Glutamatergic neuron (in vitro differentiated cells): ENCODE measurements around the gene CAMKMT. TPM values are rescaled to one million over a fixed set of nuclear protein-coding genes. Genes with fewer than 3 reads are reported as not detected.

Experiments used
- DNase-seq: peaks from one replicate; pipeline ENCODE4 v3.0.0; 2022
- H3K27ac Mint-ChIP-seq: one replicate; pipeline ENCODE4 v1.8.0; 2020; ENCODE audit warnings: mild to moderate bottlenecking, mixed read lengths, inconsistent platforms; ENCODE audit not compliant: unreplicated experiment
- H3K27me3 Mint-ChIP-seq: one replicate; pipeline ENCODE4 v1.8.0; 2020; ENCODE audit warnings: mild to moderate bottlenecking, moderate library complexity, mixed read lengths, inconsistent platforms; ENCODE audit not compliant: unreplicated experiment
- H3K36me3 Mint-ChIP-seq: one replicate; pipeline ENCODE4 v1.8.0; 2020; ENCODE audit warnings: mild to moderate bottlenecking, mixed read lengths, inconsistent platforms; ENCODE audit not compliant: unreplicated experiment
- H3K4me1 Mint-ChIP-seq: one replicate; pipeline ENCODE4 v1.8.0; 2020; ENCODE audit warnings: mild to moderate bottlenecking, low read depth, mixed read lengths, inconsistent platforms; ENCODE audit not compliant: unreplicated experiment
- H3K4me3 Mint-ChIP-seq: one replicate; pipeline ENCODE4 v1.8.0; 2020; ENCODE audit warnings: mild to moderate bottlenecking, mixed read lengths, inconsistent platforms; ENCODE audit not compliant: unreplicated experiment
- H3K9me3 Mint-ChIP-seq: one replicate; pipeline ENCODE4 v1.8.0; 2020; ENCODE audit warnings: mild to moderate bottlenecking, moderate library complexity, mixed read lengths, inconsistent platforms; ENCODE audit not compliant: unreplicated experiment
- CTCF ChIP-seq: fragments of 200-600 bp; sonication (generic); IDR thresholded peaks from one replicate; pipeline ENCODE4 v1.5.0; 2021; ENCODE audit not compliant: partially characterized antibody, unreplicated experiment
- total RNA-seq: library from RNA; stranded (reverse); fragmentation: NEBNext Ultra II Directional; extraction: Animal tissue kit (Norgen Biotek cat#: 25700); gene quantifications from one replicate; pipeline ENCODE4 v1.2.1, GENCODE V29; 2021; ENCODE audit not compliant: unreplicated experiment

CAMKMT gene
- total RNA-seq, 1 donor from 2014 or later, result 9.6 TPM

- H3K27me3 Mint-ChIP-seq, result no peaks in the 10 kb centered on the region
- no peak for TF ChIP-seq CTCF
- peak overlapping the region; percentile 78 for H3K27ac Mint-ChIP-seq
- no peaks in the 10 kb centered on the region for H3K9me3 Mint-ChIP-seq
- H3K4me3 Mint-ChIP-seq, result peak overlapping the region; percentile 62
- H3K4me1 Mint-ChIP-seq, result peaks cover 44% of the 10 kb centered on the region
- DNase-seq, result no peak
- no peaks in the 10 kb centered on the region for H3K36me3 Mint-ChIP-seq
Observed at GRCh38 chr2:44680424-44680971, 318.8 kb downstream of the CAMKMT start.

GRCh38 chr2:44680983-44681531 is 319.3 kb downstream of the CAMKMT start:
- DNase-seq, result no peak
- H3K9me3 Mint-ChIP-seq, result no peaks in the 10 kb centered on the region
- H3K27ac Mint-ChIP-seq, result peak overlapping the region; percentile 78
- peak overlapping the region; percentile 26 for H3K4me3 Mint-ChIP-seq
- no peaks in the 10 kb centered on the region for H3K36me3 Mint-ChIP-seq
- peaks cover 44% of the 10 kb centered on the region for H3K4me1 Mint-ChIP-seq
- H3K27me3 Mint-ChIP-seq, result no peaks in the 10 kb centered on the region
- TF ChIP-seq CTCF, result no peak

- peak overlapping the region; percentile 59 for H3K27ac Mint-ChIP-seq
- no peaks in the 10 kb centered on the region for H3K27me3 Mint-ChIP-seq
- peaks cover 46% of the 10 kb centered on the region for H3K4me1 Mint-ChIP-seq
- no peaks in the 10 kb centered on the region for H3K36me3 Mint-ChIP-seq
- DNase-seq, result no peak
- no peaks in the 10 kb centered on the region for H3K9me3 Mint-ChIP-seq
- H3K4me3 Mint-ChIP-seq, result no peak overlapping the region
- no peak for TF ChIP-seq CTCF
Observed at GRCh38 chr2:44682459-44682858, 320.7 kb downstream of the CAMKMT start.

- H3K27me3 Mint-ChIP-seq, result no peaks in the 10 kb centered on the region
- no peak overlapping the region for H3K4me3 Mint-ChIP-seq
- no peaks in the 10 kb centered on the region for H3K36me3 Mint-ChIP-seq
- DNase-seq, result no peak
- H3K4me1 Mint-ChIP-seq, result peaks cover 59% of the 10 kb centered on the region
- peak overlapping the region; percentile 21 for H3K27ac Mint-ChIP-seq
- TF ChIP-seq CTCF, result no peak
- no peaks in the 10 kb centered on the region for H3K9me3 Mint-ChIP-seq
Observed at GRCh38 chr2:44684559-44684958, 322.8 kb downstream of the CAMKMT start.

- no peaks in the 10 kb centered on the region for H3K36me3 Mint-ChIP-seq
- H3K27ac Mint-ChIP-seq, result no peak overlapping the region
- H3K4me3 Mint-ChIP-seq, result no peak overlapping the region
- TF ChIP-seq CTCF, result no peak
- H3K9me3 Mint-ChIP-seq, result no peaks in the 10 kb centered on the region
- peaks cover 4% of the 10 kb centered on the region for H3K27me3 Mint-ChIP-seq
- DNase-seq, result no peak
- H3K4me1 Mint-ChIP-seq, result peaks cover 44% of the 10 kb centered on the region
Observed at GRCh38 chr2:44686561-44686960, 324.8 kb downstream of the CAMKMT start.
